Spleen (tissue), 11 donors: ENCODE data around the gene CAPN9. TPM values are rescaled to one million over a fixed set of nuclear protein-coding genes. Genes with fewer than 3 reads are reported as not detected.

ENCODE experiments used
- DNase-seq: peaks from one replicate; pipeline ENCODE4 v3.0.0-alpha.2; 2020
- H3K27ac ChIP-seq, 8 donors: fragments of 200-600 bp; sonication (generic) in 7 of 8; 1 replicate in 4 of 8; 2 replicates in 4 of 8; pipeline versions ENCODE4 v1.5.0 to v1.8.0; 2016 to 2021; ENCODE audit warnings: inconsistent platforms in 4 of 8, mild to moderate bottlenecking in 4 of 8, moderate library complexity in 1 of 8
- H3K27me3 ChIP-seq, 7 donors: fragments of 200-600 bp; sonication (generic) in 6 of 7; replicated peaks in 1 of 7; 1 replicate in 4 of 7; 2 replicates in 3 of 7; pipeline versions ENCODE4 v1.5.0 to v1.8.0; 2016 to 2021; ENCODE audit warnings: inconsistent platforms in 3 of 7, mild to moderate bottlenecking in 1 of 7
- H3K36me3 ChIP-seq, 6 donors: fragments of 200-600 bp; sonication (generic) in 5 of 6; 1 replicate in 4 of 6; 2 replicates in 2 of 6; pipeline versions ENCODE4 v1.5.0 to v1.8.0; 2016 to 2021; ENCODE audit warnings: inconsistent platforms in 2 of 6
- H3K4me1 ChIP-seq, 6 donors: fragments of 200-600 bp; sonication (generic) in 5 of 6; 1 replicate in 3 of 6; 2 replicates in 3 of 6; pipeline versions ENCODE4 v1.5.0 to v1.8.0; 2016 to 2021; ENCODE audit warnings: inconsistent platforms in 3 of 6
- H3K4me3 ChIP-seq, 8 donors: fragments of 200-600 bp; sonication (generic) in 7 of 8; 1 replicate in 4 of 8; 2 replicates in 4 of 8; pipeline versions ENCODE4 v1.5.0 to v1.8.0; 2016 to 2021; ENCODE audit warnings: inconsistent platforms in 4 of 8, mild to moderate bottlenecking in 4 of 8, moderate library complexity in 2 of 8
- H3K9me3 ChIP-seq, 8 donors: fragments of 200-600 bp; sonication (generic) in 7 of 8; 1 replicate in 4 of 8; 2 replicates in 4 of 8; pipeline versions ENCODE4 v1.5.0 to v1.8.0; 2016 to 2021; ENCODE audit warnings: inconsistent platforms in 4 of 8
- CTCF ChIP-seq, 11 experiments: fragments of 200-600 bp in 7 of 11; fragments of 450-650 bp in 4 of 11; sonication (generic) in 4 of 11; IDR thresholded peaks in 8 of 11; conservative IDR thresholded peaks in 3 of 11; 1 replicate in 7 of 11; 2 replicates in 4 of 11; pipeline versions ENCODE4 v1.4.0 to v1.8.0; 2016 to 2021; ENCODE audit warnings: antibody characterized with exemption in 11 of 11, inconsistent platforms in 4 of 11, mild to moderate bottlenecking in 1 of 11
- POLR2A ChIP-seq, 3 donors: fragments of 450-650 bp; IDR thresholded peaks; one replicate each; pipeline ENCODE4 v1.5.1; 2017; ENCODE audit warnings: antibody characterized with exemption in 3 of 3, mild to moderate bottlenecking in 1 of 3
- POLR2AphosphoS5 ChIP-seq, 3 donors: sonication (generic); formaldehyde crosslinking; IDR thresholded peaks; one replicate each; pipeline ENCODE4 v1.5.1; 2017; ENCODE audit warnings: antibody characterized with exemption in 3 of 3
- WGBS, 5 donors: extraction: QIAGEN DNeasy Blood & Tissue Kit in 3 of 5; methylation state at CpG; one replicate each; pipeline versions ENCODE4 v1.1.5 to v1.1.7; 2013 to 2018; 5-methylcytosine and 5-hydroxymethylcytosine counted together
- intact Hi-C: fragments of 100-400 bp; cut with DNase I; formaldehyde crosslinking; loops from one replicate; pipeline ENCODE4 v1.15.0; 2023; ENCODE audit warnings: low total_unique reads
- polyA plus RNA-seq, 3 donors: library from polyadenylated mRNA; stranded (reverse); fragments of 200-250 nt; gene quantifications; one replicate each; pipeline ENCODE4 v1.2.1, GENCODE V29; 2013
- total RNA-seq, 7 donors: library from RNA; depleted of rRNA in 3 of 7; stranded (reverse); fragments of >200 nt in 3 of 7; fragmentation: NEBNext Ultra II Directional in 4 of 7; extraction: Animal tissue kit (Norgen Biotek cat#: 25700) in 4 of 7; gene quantifications; one replicate each; pipeline versions ENCODE4 v1.1.0 to v1.2.1, GENCODE V29; 2016 to 2021
- donor health status: healthy with polysubstance abuse.
- donor health status: DM: no; HTN: no; CAD: no; lungs with moderate emphysema.
- donor health status: DM: no; HTN: no; CAD: no.
- donor health status: Bipolar disorder and iron deficiency.
- donor health status: healthy.
- donor health status: DM: no; HTN: no; CAD: no.
- donor health status: DM: yes; HTN: yes; CAD: no.

The CAPN9 gene
- total and polyA plus RNA-seq, 10 donors, result 0.05 TPM; not detected in 9

GRCh38 chr1:230832476-230832875 is 85.3 kb downstream of the CAPN9 start:
- WGBS, 5 donors, result 65 to 86% (median 74%) methylated on average over 1 of the region's 1 CpG
- intact Hi-C loops, result no loop called here
- no peak for DNase-seq
- TF ChIP-seq POLR2AphosphoS5 (IDR thresholded peaks at IDR 0.05), result no peak
- TF ChIP-seq POLR2A (IDR thresholded peaks at IDR 0.05), result no peak
- no peak for TF ChIP-seq CTCF (IDR thresholded peaks at IDR 0.05 in 8 of 11, conservative IDR thresholded peaks at IDR 0.05 in 3 of 11)
- Histone ChIP-seq H3K27me3 (no peaks in the 10 kb centered on the region), H3K27ac (no peak overlapping the region), H3K4me3 (no peak overlapping the region), H3K9me3 (peaks cover 0 to 7% (median 0%) of the 10 kb centered on the region in 8 donors), H3K36me3 (peaks cover 0 to 5% (median 0%) of the 10 kb centered on the region in 6 donors), H3K4me1 (no peaks in the 10 kb centered on the region)

- DNase-seq, result no peak
- no peak for TF ChIP-seq CTCF (IDR thresholded peaks at IDR 0.05 in 8 of 11, conservative IDR thresholded peaks at IDR 0.05 in 3 of 11)
- TF ChIP-seq POLR2A (IDR thresholded peaks at IDR 0.05), result no peak
- no peak for TF ChIP-seq POLR2AphosphoS5 (IDR thresholded peaks at IDR 0.05)
- H3K27me3 ChIP-seq, result no peaks in the 10 kb centered on the region
- WGBS, 5 donors, result 80 to 99% (median 93%) methylated on average over 3 of the region's 3 CpGs
- intact Hi-C loops, result no loop called here
- no peak overlapping the region for H3K27ac ChIP-seq
- no peaks in the 10 kb centered on the region for H3K4me1 ChIP-seq
- no peak overlapping the region for H3K4me3 ChIP-seq
- peaks cover 0 to 15% (median 2%) of the 10 kb centered on the region in 6 donors for H3K36me3 ChIP-seq
- peaks cover 0 to 7% (median 0%) of the 10 kb centered on the region in 8 donors for H3K9me3 ChIP-seq
Observed at GRCh38 chr1:230833511-230833910, 86.3 kb downstream of the CAPN9 start.

GRCh38 chr1:230834292-230834691 is 87.1 kb downstream of the CAPN9 start:
- H3K9me3 ChIP-seq, result peaks cover 0 to 7% (median 0%) of the 10 kb centered on the region in 8 donors
- H3K27me3 ChIP-seq, result no peaks in the 10 kb centered on the region
- DNase-seq, result no peak
- intact Hi-C loops, result no loop called here
- H3K36me3 ChIP-seq, result peaks cover 0 to 19% (median 5%) of the 10 kb centered on the region in 6 donors
- TF ChIP-seq POLR2A (IDR thresholded peaks at IDR 0.05) (no peak), POLR2AphosphoS5 (IDR thresholded peaks at IDR 0.05) (no peak), CTCF (IDR thresholded peaks at IDR 0.05 in 8 of 11, conservative IDR thresholded peaks at IDR 0.05 in 3 of 11) (no peak)
- H3K27ac ChIP-seq, result no peak overlapping the region
- H3K4me1 ChIP-seq, result no peaks in the 10 kb centered on the region
- 49 to 60% (median 55%) methylated on average over 3 of the region's 3 CpGs for WGBS, 5 donors
- no peak overlapping the region for H3K4me3 ChIP-seq

GRCh38 chr1:230836347-230836746 is 89.2 kb downstream of the CAPN9 start:
- no peaks in the 10 kb centered on the region for H3K4me1 ChIP-seq
- no peak overlapping the region for H3K4me3 ChIP-seq
- 94 to 96% (median 95%) methylated on average over 5 of the region's 5 CpGs for WGBS, 5 donors
- intact Hi-C loops, result no loop called here
- DNase-seq, result no peak
- no peaks in the 10 kb centered on the region for H3K27me3 ChIP-seq
- H3K36me3 ChIP-seq, result peaks cover 0 to 29% (median 6%) of the 10 kb centered on the region in 6 donors
- H3K9me3 ChIP-seq, result peaks cover 0 to 2% (median 0%) of the 10 kb centered on the region in 8 donors
- no peak overlapping the region for H3K27ac ChIP-seq
- TF ChIP-seq CTCF (IDR thresholded peaks at IDR 0.05 in 8 of 11, conservative IDR thresholded peaks at IDR 0.05 in 3 of 11) (no peak), POLR2AphosphoS5 (IDR thresholded peaks at IDR 0.05) (no peak), POLR2A (IDR thresholded peaks at IDR 0.05) (no peak)
